Placental pericyte (primary cell): ENCODE results near the gene BCL2L2. TPM values are rescaled to one million over a fixed set of nuclear protein-coding genes. Genes with fewer than 3 reads are reported as not detected.

Source experiments
- small RNA-seq: library from RNA; depleted of rRNA; stranded (forward); fragments of <200 nt; gene quantifications from one replicate; pipeline ENCODE3, GENCODE V24; 2012; ENCODE audit warnings: low replicate concordance
- total RNA-seq: library from RNA; depleted of rRNA; stranded (reverse); fragments of >200 nt; gene quantifications from 2 replicates; pipeline ENCODE4 v1.2.3, GENCODE V29; 2012

The BCL2L2 gene
- total RNA-seq, result 18.4 and 21.6 TPM in 2 replicates

GRCh38 chr14:23306412-23307145 is at the start of gene BCL2L2:
Gene BCL2L2, plus strand, starts transcription at chr14:23306833. Its CDS starts 935 bp downstream, at chr14:23307768.

DNA sequence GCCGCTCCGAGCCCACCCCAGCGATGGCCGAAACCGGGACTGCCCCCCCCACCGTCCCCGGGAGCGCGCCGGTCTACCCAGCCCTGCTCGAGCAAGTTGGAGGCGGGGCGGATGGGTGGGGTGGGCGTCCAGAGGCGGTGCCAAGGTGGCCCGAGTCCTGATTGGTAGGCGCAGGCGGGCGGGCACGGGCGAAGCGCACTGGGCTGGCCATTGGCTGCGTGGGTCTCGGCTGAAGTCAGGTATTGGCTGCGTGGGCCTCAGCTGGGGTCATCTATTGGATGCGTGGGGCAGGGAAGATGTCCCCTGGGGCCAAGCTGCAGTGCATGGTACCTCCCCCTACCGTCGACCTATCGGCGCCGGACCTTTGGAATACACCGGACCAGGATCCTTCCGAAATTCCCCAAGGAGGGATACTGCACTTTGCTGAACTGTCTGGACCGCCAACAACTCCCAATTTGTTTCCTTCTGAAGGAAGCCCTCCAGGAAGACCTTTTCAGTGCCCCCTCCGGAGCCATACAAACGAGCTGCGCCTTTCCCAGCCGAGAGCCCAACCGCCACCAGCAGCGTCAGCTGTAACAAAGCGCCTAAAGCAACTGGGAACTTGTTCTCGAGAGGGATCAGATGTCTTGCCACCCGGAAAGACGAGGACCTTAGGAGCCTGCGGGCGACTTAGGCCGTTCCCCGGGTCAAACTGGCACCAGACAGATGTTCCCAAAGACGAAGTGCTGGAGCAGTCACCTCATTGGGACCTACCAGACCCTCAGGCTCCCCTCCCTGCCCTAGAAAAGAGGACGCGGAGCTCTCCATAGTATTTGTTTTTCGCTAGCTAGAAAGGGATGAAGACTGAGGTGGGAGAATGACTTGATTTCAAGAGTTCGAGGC is 20.4 kb upstream of the BCL2L2 start, which contains the start of gene HOMEZ:
HOMEZ (minus strand) TSS at position 113 of the 882 bp plus-strand sequence. CDS start 180 bp downstream, outside the sequence.

DNA sequence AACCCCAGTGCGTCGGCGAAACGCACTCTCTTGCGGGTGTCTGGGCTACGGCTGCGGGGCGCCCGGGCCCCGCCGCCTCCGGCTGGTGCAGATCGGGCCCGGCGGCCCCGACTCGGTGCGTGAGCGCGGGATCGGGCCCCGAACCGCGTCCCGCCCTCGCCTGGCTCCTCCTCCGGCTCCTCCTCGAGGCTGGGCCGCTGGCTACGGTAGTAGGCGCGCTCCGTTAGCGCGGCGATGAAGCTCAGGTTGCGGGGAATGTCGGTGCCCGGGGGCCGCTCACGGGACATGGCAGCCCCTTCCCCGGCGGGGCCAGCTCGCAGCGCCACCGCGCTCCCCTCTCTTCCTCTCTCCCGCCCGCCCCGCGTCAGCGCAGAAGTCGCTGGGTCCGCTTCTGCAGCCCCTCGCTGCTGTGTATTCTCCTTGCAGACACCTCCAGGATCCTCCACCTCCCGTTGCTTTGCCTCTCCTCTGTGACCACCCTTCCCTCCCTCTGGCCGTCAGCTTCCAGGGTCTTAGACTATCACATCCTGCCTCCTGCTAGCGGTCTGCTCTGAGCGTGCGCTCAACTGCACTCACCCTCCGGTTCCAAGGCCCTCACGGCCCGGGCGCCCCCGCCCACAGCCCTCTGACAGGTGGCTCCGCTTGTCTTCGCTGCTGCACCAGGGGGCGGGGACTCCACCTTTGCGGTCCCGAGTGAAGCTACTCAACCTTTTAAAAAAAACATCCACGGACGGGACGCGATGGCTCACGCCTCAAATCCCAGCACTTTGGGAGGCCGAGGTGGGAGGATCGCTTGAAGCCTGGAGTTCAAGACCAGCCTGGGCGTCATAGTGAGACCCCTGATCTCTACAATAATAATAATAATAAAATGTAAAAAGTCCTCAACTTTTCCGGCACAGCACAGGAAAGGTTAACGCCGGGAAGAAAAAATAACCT is 4.1 kb upstream of the BCL2L2 start, which contains the start of gene PPP1R3E:
PPP1R3E (minus strand) TSS at position 570 of the 936 bp plus-strand sequence; CDS start at position 287, 283 bp downstream.

GRCh38 chr14:23320584-23321571 is 14.2 kb downstream of the BCL2L2 start, which contains the start of gene PABPN1:
Gene PABPN1, plus strand, starts transcription at chr14:23321457. Its CDS starts 13 bp downstream, at chr14:23321470.

DNA sequence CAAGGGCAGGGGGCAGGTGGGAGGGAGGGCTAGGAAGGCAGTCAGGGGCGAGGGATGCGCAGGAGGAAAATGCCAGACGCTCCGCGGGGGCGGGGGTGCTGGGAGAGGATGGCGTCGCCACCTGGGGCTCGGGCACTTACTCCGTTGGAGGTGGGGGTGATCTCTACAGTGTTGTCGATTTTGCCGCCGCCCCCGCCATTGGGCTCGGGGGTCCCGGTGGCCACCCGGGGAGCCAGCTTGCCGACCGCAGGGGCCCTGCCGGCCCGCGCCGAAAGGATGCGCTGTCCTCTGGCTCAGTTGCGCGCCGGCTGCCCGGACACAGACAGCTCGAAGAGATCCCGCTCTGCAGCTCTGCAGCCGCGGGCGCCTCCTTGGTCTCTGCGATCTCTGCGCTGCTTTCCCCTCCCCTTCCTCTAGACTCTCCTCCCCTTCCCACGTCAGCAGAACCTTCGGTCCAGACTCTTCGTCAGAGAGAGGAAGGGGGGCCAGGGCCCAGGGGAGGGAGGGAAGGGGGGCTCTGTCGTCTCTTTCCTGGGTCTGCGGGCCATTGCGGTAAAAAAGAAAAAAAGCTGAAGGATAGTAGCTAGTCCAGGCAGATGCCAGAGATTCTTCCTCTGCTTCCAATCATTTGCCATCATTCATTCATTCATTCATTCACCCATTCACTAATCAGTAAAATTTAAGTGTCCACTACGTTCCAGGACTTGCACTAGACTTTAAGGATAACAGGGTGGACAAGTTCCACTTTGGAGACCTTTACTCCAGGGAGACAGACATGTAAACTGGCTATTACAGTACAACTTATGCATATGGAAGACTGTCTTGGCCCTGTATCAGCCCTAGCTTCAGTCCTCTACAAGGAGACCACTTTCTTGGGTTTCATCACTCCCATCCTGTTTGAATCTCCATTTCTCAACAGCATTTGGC is 46.1 kb downstream of the BCL2L2 start, which contains the start of gene SLC22A17:
SLC22A17 (minus strand) TSS at position 382 of the 927 bp plus-strand sequence.

Small RNA genes lying within 50 kb of the gene (small RNA-seq; reads per million reads assigned to genes)
- not detected for gene RNU6-1046P

Other genes with a start within 250 kb of the BCL2L2 start
- gene CDH24, start 249.3 kb upstream of the BCL2L2 start, total RNA-seq, result 3.1 and 9.2 TPM in 2 replicates
- 73.5 and 107 TPM in 2 replicates for gene ACIN1, start 211.7 kb upstream of the BCL2L2 start, total RNA-seq
- 35.7 and 41.2 TPM in 2 replicates for gene C14orf119, start 211.3 kb upstream of the BCL2L2 start, total RNA-seq
- not detected in 2 replicates for gene CIROP, start 201.8 kb upstream of the BCL2L2 start, total RNA-seq
- not detected in 2 replicates for gene CEBPE, start 187.6 kb upstream of the BCL2L2 start, total RNA-seq
- gene SLC7A8, start 123.2 kb upstream of the BCL2L2 start, total RNA-seq, result 1.1 TPM in 2 replicates
- gene RNF212B, start 68.9 kb upstream of the BCL2L2 start, total RNA-seq, result not detected in 2 replicates
- 4.4 and 13.8 TPM in 2 replicates for gene HOMEZ, start 20.7 kb upstream of the BCL2L2 start, total RNA-seq
- gene PPP1R3E, start 4.0 kb upstream of the BCL2L2 start, total RNA-seq, result 4.4 and 5.0 TPM in 2 replicates
- 43.1 and 64.4 TPM in 2 replicates for gene PABPN1, start 14.6 kb downstream of the BCL2L2 start, total RNA-seq
- gene SLC22A17, start 46.1 kb downstream of the BCL2L2 start, total RNA-seq, result 7.3 and 7.7 TPM in 2 replicates
- 1.5 and 3.3 TPM in 2 replicates for gene EFS, start 58.3 kb downstream of the BCL2L2 start, total RNA-seq
- gene IL25, start 66.0 kb downstream of the BCL2L2 start, total RNA-seq, result not detected in 2 replicates
- not detected in 2 replicates for gene CMTM5, start 70.2 kb downstream of the BCL2L2 start, total RNA-seq
- gene MYH6, start 101.4 kb downstream of the BCL2L2 start, total RNA-seq, result not detected in 2 replicates
- not detected in 2 replicates for gene MYH7, start 128.8 kb downstream of the BCL2L2 start, total RNA-seq
- 35.8 and 56.2 TPM in 2 replicates for gene NGDN, start 162.9 kb downstream of the BCL2L2 start, total RNA-seq
- 0.14 and 0.22 TPM in 2 replicates for gene ZFHX2, start 244.9 kb downstream of the BCL2L2 start, total RNA-seq
- 14.7 and 20.6 TPM in 2 replicates for gene THTPA, start 249.4 kb downstream of the BCL2L2 start, total RNA-seq